Cardiac fibroblast (primary cell): Measurements from ENCODE around the gene COX7B2.

Experiments
- DNase-seq, 2 donors: peaks; one replicate each; pipeline versions ENCODE4 v3.0.0 to v3.0.0-alpha.2; 2010; ENCODE audit warnings: low read depth in 2 of 2
- H3K4me3 ChIP-seq, 2 donors: replicated peaks in 1 of 2; 1 replicate in 1 of 2; 2 replicates in 1 of 2; pipeline ENCODE4 v1.5.1; 2011; ENCODE audit warnings: low read depth in 2 of 2, low read length in 2 of 2, mild to moderate bottlenecking in 2 of 2, moderate library complexity in 1 of 2
- TF ChIP-seq, protein P1 (sequence below): IDR thresholded peaks from one replicate; pipeline ENCODE4 v1.5.1; 2011; ENCODE audit warnings: low read depth, mild to moderate bottlenecking, low read length, inconsistent platforms

The COX7B2 gene

GRCh38 chr4:46817806-46818205 is 91.2 kb downstream of the COX7B2 start:
- TF ChIP-seq, protein P1, sequence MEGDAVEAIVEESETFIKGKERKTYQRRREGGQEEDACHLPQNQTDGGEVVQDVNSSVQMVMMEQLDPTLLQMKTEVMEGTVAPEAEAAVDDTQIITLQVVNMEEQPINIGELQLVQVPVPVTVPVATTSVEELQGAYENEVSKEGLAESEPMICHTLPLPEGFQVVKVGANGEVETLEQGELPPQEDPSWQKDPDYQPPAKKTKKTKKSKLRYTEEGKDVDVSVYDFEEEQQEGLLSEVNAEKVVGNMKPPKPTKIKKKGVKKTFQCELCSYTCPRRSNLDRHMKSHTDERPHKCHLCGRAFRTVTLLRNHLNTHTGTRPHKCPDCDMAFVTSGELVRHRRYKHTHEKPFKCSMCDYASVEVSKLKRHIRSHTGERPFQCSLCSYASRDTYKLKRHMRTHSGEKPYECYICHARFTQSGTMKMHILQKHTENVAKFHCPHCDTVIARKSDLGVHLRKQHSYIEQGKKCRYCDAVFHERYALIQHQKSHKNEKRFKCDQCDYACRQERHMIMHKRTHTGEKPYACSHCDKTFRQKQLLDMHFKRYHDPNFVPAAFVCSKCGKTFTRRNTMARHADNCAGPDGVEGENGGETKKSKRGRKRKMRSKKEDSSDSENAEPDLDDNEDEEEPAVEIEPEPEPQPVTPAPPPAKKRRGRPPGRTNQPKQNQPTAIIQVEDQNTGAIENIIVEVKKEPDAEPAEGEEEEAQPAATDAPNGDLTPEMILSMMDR = no peak

GRCh38 chr4:46804781-46805413 is 104.1 kb downstream of the COX7B2 start:
- TF ChIP-seq, protein P1 = no peak
- no peak for DNase-seq
- no peak overlapping the region for H3K4me3 ChIP-seq

More at GRCh38 chr4:46817806-46818205, 91.2 kb downstream of the COX7B2 start:
- no peak for DNase-seq
- H3K4me3 ChIP-seq = no peak overlapping the region

GRCh38 chr4:46793036-46793435 is 116.0 kb downstream of the COX7B2 start:
- TF ChIP-seq, protein P1 = no peak
- no peak overlapping the region for H3K4me3 ChIP-seq
- no peak for DNase-seq

GRCh38 chr4:46781434-46782092 is 127.5 kb downstream of the COX7B2 start:
- TF ChIP-seq, protein P1 = no peak
- no peak for DNase-seq
- H3K4me3 ChIP-seq = no peak overlapping the region

GRCh38 chr4:46765465-46765864 is 143.6 kb downstream of the COX7B2 start:
- TF ChIP-seq, protein P1 = no peak
- DNase-seq = no peak
- H3K4me3 ChIP-seq = no peak overlapping the region

DNA sequence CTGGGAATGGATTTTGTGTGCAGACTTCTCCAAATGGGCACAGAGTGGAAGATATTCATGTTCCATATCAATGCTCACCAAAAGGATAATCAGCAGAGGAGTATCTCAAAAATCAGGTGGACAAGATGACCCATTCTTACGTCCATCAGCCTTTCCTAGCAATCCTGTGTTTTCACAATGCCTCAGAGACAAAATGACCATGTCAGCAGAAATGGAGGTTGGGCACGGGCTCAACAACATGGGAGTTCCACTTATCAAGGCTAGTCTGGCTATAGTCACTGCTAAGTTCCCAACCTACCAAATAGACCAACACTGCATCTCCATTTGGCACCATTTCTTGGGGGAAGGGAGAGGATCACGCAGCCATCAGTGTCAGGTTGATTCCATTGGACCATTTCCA is 179.0 kb downstream of the COX7B2 start:
- no peak for DNase-seq
- TF ChIP-seq, protein P1 = no peak
- H3K4me3 ChIP-seq = no peak overlapping the region
